Neural progenitor cell (in vitro differentiated cells): ENCODE measurements around the gene GYG1. TPM values are rescaled to one million over a fixed set of nuclear protein-coding genes. Genes with fewer than 3 reads are reported as not detected.

Source experiments
- DNase-seq: peaks from one replicate; pipeline ENCODE4 v3.0.0-alpha.2; 2016; ENCODE audit warnings: low spot score
- H2AFZ ChIP-seq: fragments of 200-600 bp; sonication (generic); replicated peaks from 2 replicates; pipeline ENCODE4 v1.6.1; 2016; ENCODE audit warnings: antibody characterized with exemption
- H3F3A ChIP-seq: fragments of 200-600 bp; sonication (generic); 2 replicates; pipeline ENCODE4 v1.6.1; 2016; ENCODE audit warnings: antibody characterized with exemption, low read depth
- H3K27ac ChIP-seq: fragments of 200-600 bp; sonication (generic); 2 replicates; pipeline ENCODE4 v1.5.1; 2016; ENCODE audit warnings: mild to moderate bottlenecking
- H3K27me3 ChIP-seq: fragments of 200-600 bp; sonication (generic); 2 replicates; pipeline ENCODE4 v1.6.1; 2016; ENCODE audit warnings: mild to moderate bottlenecking, moderate library complexity
- H3K36me3 ChIP-seq: fragments of 200-600 bp; sonication (generic); 2 replicates; pipeline ENCODE4 v1.5.1; 2016
- H3K4me1 ChIP-seq: fragments of 200-600 bp; sonication (generic); 2 replicates; pipeline ENCODE4 v1.6.1; 2016; ENCODE audit warnings: mixed run types
- H3K4me2 ChIP-seq: fragments of 200-600 bp; sonication (generic); 2 replicates; pipeline ENCODE4 v1.6.1; 2016
- H3K4me3 ChIP-seq: fragments of 200-600 bp; sonication (generic); 2 replicates; pipeline ENCODE4 v1.5.1; 2016
- H3K79me2 ChIP-seq: fragments of 200-600 bp; sonication (generic); 2 replicates; pipeline ENCODE4 v1.6.1; 2016; ENCODE audit warnings: low read depth
- H3K9ac ChIP-seq: fragments of 200-600 bp; sonication (generic); 2 replicates; pipeline ENCODE4 v1.6.1; 2016
- H3K9me3 ChIP-seq: fragments of 200-600 bp; sonication (generic); 2 replicates; pipeline ENCODE4 v1.5.1; 2016; ENCODE audit warnings: low read depth
- H4K20me1 ChIP-seq: fragments of 200-600 bp; sonication (generic); 2 replicates; pipeline ENCODE4 v1.6.1; 2016; ENCODE audit warnings: low read depth
- H3K27ac Mint-ChIP-seq: 3 replicates; pipeline ENCODE4 v1.8.0; 2021; ENCODE audit warnings: mixed read lengths
- H3K27me3 Mint-ChIP-seq: 2 replicates; pipeline ENCODE4 v1.8.0; 2022; ENCODE audit warnings: low read depth, mild to moderate bottlenecking, inconsistent platforms, moderate library complexity, mixed read lengths; ENCODE audit not compliant: insufficient read depth
- H3K36me3 Mint-ChIP-seq: 3 replicates; pipeline ENCODE4 v1.8.0; 2021; ENCODE audit warnings: mixed read lengths
- H3K4me1 Mint-ChIP-seq: 3 replicates; pipeline ENCODE4 v1.8.0; 2021; ENCODE audit warnings: mixed read lengths
- H3K4me3 Mint-ChIP-seq: 3 replicates; pipeline ENCODE4 v1.8.0; 2021; ENCODE audit warnings: mild to moderate bottlenecking, moderate library complexity, mixed read lengths
- H3K9me3 Mint-ChIP-seq: 3 replicates; pipeline ENCODE4 v1.8.0; 2020; ENCODE audit warnings: mixed read lengths
- CTCF ChIP-seq: fragments of 200-600 bp; sonication (generic); IDR thresholded peaks from 2 replicates; pipeline ENCODE4 v1.5.1; 2017; ENCODE audit warnings: antibody characterized with exemption, mild to moderate bottlenecking
- EZH2 ChIP-seq: fragments of 200-600 bp; sonication (generic); IDR thresholded peaks from 2 replicates; pipeline ENCODE4 v1.6.1; 2017; ENCODE audit warnings: antibody characterized with exemption, mild to moderate bottlenecking, moderate library complexity
- EZH2phosphoT487 ChIP-seq: fragments of 200-600 bp; sonication (generic); IDR thresholded peaks from 2 replicates; pipeline ENCODE4 v1.6.1; 2017; ENCODE audit warnings: antibody characterized with exemption
- total RNA-seq: library from RNA; depleted of rRNA; stranded (reverse); fragments of >200 nt; gene quantifications from 2 replicates; pipeline ENCODE4 v1.2.3, GENCODE V29; 2015; ENCODE audit warnings: low replicate concordance

Gene GYG1
- total RNA-seq, 1 donor from 2014 or later, result 22.0 TPM

- H3K36me3 Mint-ChIP-seq, result peaks cover 7% of the 10 kb centered on the region
- H3K27ac ChIP-seq, result no peak overlapping the region
- no peaks in the 10 kb centered on the region for H3F3A ChIP-seq
- peaks cover 35% of the 10 kb centered on the region for H3K4me1 Mint-ChIP-seq
- H3K36me3 ChIP-seq, result no peaks in the 10 kb centered on the region
- H3K27me3 ChIP-seq, result peaks cover 9% of the 10 kb centered on the region
- H3K9me3 ChIP-seq, result no peaks in the 10 kb centered on the region
- no peak for DNase-seq
- H3K4me1 ChIP-seq, result peaks cover 5% of the 10 kb centered on the region
- peaks cover 10% of the 10 kb centered on the region for H3K27me3 Mint-ChIP-seq
- no peak overlapping the region for H2AFZ ChIP-seq
- no peaks in the 10 kb centered on the region for H3K9me3 Mint-ChIP-seq
- no peak for TF ChIP-seq EZH2
- no peak for TF ChIP-seq EZH2phosphoT487
- no peak for TF ChIP-seq CTCF
- no peak overlapping the region for H3K9ac ChIP-seq
- H3K79me2 ChIP-seq, result no peaks in the 10 kb centered on the region
- H3K27ac Mint-ChIP-seq, result no peak overlapping the region
- H3K4me3 Mint-ChIP-seq, result no peak overlapping the region
- no peaks in the 10 kb centered on the region for H4K20me1 ChIP-seq
- no peak overlapping the region for H3K4me2 ChIP-seq
- no peak overlapping the region for H3K4me3 ChIP-seq
Measured at GRCh38 chr3:148997623-148998022, 6.3 kb downstream of the GYG1 start.

GRCh38 chr3:148998297-148998696, 7.0 kb downstream of the GYG1 start:
- Histone ChIP-seq H3K4me1 (peaks cover 5% of the 10 kb centered on the region), H4K20me1 (no peaks in the 10 kb centered on the region), H3K27ac (no peak overlapping the region), H3K4me2 (no peak overlapping the region), H3K9me3 (no peaks in the 10 kb centered on the region), H2AFZ (no peak overlapping the region), H3K4me3 (no peak overlapping the region), H3K9ac (no peak overlapping the region), H3K79me2 (no peaks in the 10 kb centered on the region), H3K36me3 (no peaks in the 10 kb centered on the region), H3K27me3 (peaks cover 2% of the 10 kb centered on the region), H3F3A (no peaks in the 10 kb centered on the region)
- Mint-ChIP-seq H3K27me3 (peaks cover 4% of the 10 kb centered on the region), H3K36me3 (peaks cover 7% of the 10 kb centered on the region), H3K27ac (no peak overlapping the region), H3K4me1 (peaks cover 32% of the 10 kb centered on the region), H3K9me3 (no peaks in the 10 kb centered on the region), H3K4me3 (no peak overlapping the region)
- no peak for DNase-seq
- TF ChIP-seq EZH2 (no peak), EZH2phosphoT487 (no peak), CTCF (no peak)

GRCh38 chr3:148998715-148999423, 7.5 kb downstream of the GYG1 start:
- H3K4me1 Mint-ChIP-seq, result peaks cover 36% of the 10 kb centered on the region
- Histone ChIP-seq H3K79me2 (no peaks in the 10 kb centered on the region), H3K27ac (no peak overlapping the region), H3F3A (no peaks in the 10 kb centered on the region), H3K9ac (no peak overlapping the region), H2AFZ (no peak overlapping the region), H3K27me3 (no peaks in the 10 kb centered on the region), H3K9me3 (no peaks in the 10 kb centered on the region), H4K20me1 (no peaks in the 10 kb centered on the region), H3K4me2 (no peak overlapping the region), H3K36me3 (no peaks in the 10 kb centered on the region), H3K4me1 (peaks cover 5% of the 10 kb centered on the region), H3K4me3 (no peak overlapping the region)
- H3K27ac Mint-ChIP-seq, result no peak overlapping the region
- peaks cover 7% of the 10 kb centered on the region for H3K36me3 Mint-ChIP-seq
- H3K27me3 Mint-ChIP-seq, result peaks cover 3% of the 10 kb centered on the region
- no peak for TF ChIP-seq EZH2phosphoT487
- no peak for TF ChIP-seq EZH2
- TF ChIP-seq CTCF, result no peak
- no peak overlapping the region for H3K4me3 Mint-ChIP-seq
- no peaks in the 10 kb centered on the region for H3K9me3 Mint-ChIP-seq
- no peak for DNase-seq
